Neural cell (in vitro differentiated cells): ENCODE results near the gene NPSR1. TPM values are rescaled to one million over a fixed set of nuclear protein-coding genes. Genes with fewer than 3 reads are reported as not detected.

Experiments used
- H2AFZ ChIP-seq: fragments of 200-600, 300-800 bp; sonication (generic), shearing (Covaris generic); 2 replicates; pipeline ENCODE4 v1.6.0; 2014; ENCODE audit warnings: low read depth, mild to moderate bottlenecking, antibody characterized with exemption, low read length, moderate library complexity
- H3F3A ChIP-seq: fragments of 200-600 bp; shearing (Covaris generic); 2 replicates; pipeline ENCODE4 v1.6.1; 2016; ENCODE audit warnings: mild to moderate bottlenecking, moderate library complexity, mixed read lengths, antibody characterized with exemption, low read length; ENCODE audit not compliant: insufficient read depth, poor library complexity, severe bottlenecking
- H3K27ac ChIP-seq: fragments of 200-600, 300-800 bp; sonication (generic), shearing (Covaris generic); 2 replicates; pipeline ENCODE4 v1.5.1; 2014; ENCODE audit warnings: mild to moderate bottlenecking, low read length, moderate library complexity
- H3K27me3 ChIP-seq: fragments of 300-800, 200-600 bp; sonication (generic), shearing (Covaris generic); 2 replicates; pipeline ENCODE4 v1.6.0; 2014; ENCODE audit warnings: mild to moderate bottlenecking, low read depth, low read length, moderate library complexity; ENCODE audit not compliant: insufficient read depth
- H3K36me3 ChIP-seq: fragments of 300-800, 200-600 bp; sonication (generic), shearing (Covaris generic); 2 replicates; pipeline ENCODE4 v1.5.1; 2014; ENCODE audit warnings: mild to moderate bottlenecking, antibody characterized with exemption, low read length, moderate library complexity; ENCODE audit not compliant: insufficient read depth
- H3K4me2 ChIP-seq: fragments of 300-800, 200-600 bp; sonication (generic), shearing (Covaris generic); 2 replicates; pipeline ENCODE4 v1.6.0; 2014; ENCODE audit warnings: mild to moderate bottlenecking, low read length
- H3K4me3 ChIP-seq: fragments of 300-800, 200-600 bp; sonication (generic), shearing (Covaris generic); 2 replicates; pipeline ENCODE4 v1.5.1; 2014; ENCODE audit warnings: mild to moderate bottlenecking, low read length, moderate library complexity
- H3K79me2 ChIP-seq: fragments of 200-600 bp; shearing (Covaris generic); replicated peaks from 2 replicates; pipeline ENCODE4 v1.6.0; 2014; ENCODE audit warnings: mild to moderate bottlenecking, low read length, moderate library complexity; ENCODE audit not compliant: insufficient read depth
- H3K9ac ChIP-seq: fragments of 300-800, 200-600 bp; sonication (generic), shearing (Covaris generic); 2 replicates; pipeline ENCODE4 v1.6.1; 2016; ENCODE audit warnings: mild to moderate bottlenecking, low read length, mixed read lengths
- H3K9me2 ChIP-seq: fragments of 200-600 bp; shearing (Covaris generic); 2 replicates; pipeline ENCODE4 v1.6.1; 2016; ENCODE audit warnings: mild to moderate bottlenecking, low read length, mixed read lengths; ENCODE audit not compliant: insufficient read depth
- H3K9me3 ChIP-seq: fragments of 200-600, 300-800 bp; sonication (generic), shearing (Covaris generic); 2 replicates; pipeline ENCODE4 v1.6.1; 2016; ENCODE audit warnings: mild to moderate bottlenecking, mixed run types, low read length, moderate library complexity, mixed read lengths
- H4K20me1 ChIP-seq: fragments of 200-600 bp; shearing (Covaris generic); 2 replicates; pipeline ENCODE4 v1.6.1; 2016; ENCODE audit warnings: mild to moderate bottlenecking, mixed run types; ENCODE audit not compliant: insufficient read depth
- EP300 ChIP-seq: fragments of 450-650 bp; conservative IDR thresholded peaks from 2 replicates; pipeline ENCODE4 v1.6.1; 2014; ENCODE audit warnings: antibody characterized with exemption, mild to moderate bottlenecking, moderate library complexity; ENCODE audit not compliant: poor library complexity, severe bottlenecking
- EZH2 ChIP-seq: fragments of 200-600, 300-800 bp; shearing (Covaris generic), sonication (generic); IDR thresholded peaks from 2 replicates; pipeline ENCODE4 v1.6.1; 2014; ENCODE audit warnings: antibody characterized with exemption, low read length, borderline replicate concordance, mild to moderate bottlenecking; ENCODE audit not compliant: insufficient read depth, poor library complexity, severe bottlenecking
- MXI1 ChIP-seq: fragments of 450-650 bp; conservative IDR thresholded peaks from 2 replicates; pipeline ENCODE4 v1.6.1; 2014; ENCODE audit warnings: antibody characterized with exemption, mild to moderate bottlenecking; ENCODE audit not compliant: poor library complexity, severe bottlenecking
- POLR2AphosphoS5 ChIP-seq: IDR thresholded peaks from 2 replicates; pipeline ENCODE4 v1.6.1; 2012
- RAD21 ChIP-seq: fragments of 450-650 bp; conservative IDR thresholded peaks from 2 replicates; pipeline ENCODE4 v1.6.1; 2014; ENCODE audit warnings: antibody characterized with exemption, mild to moderate bottlenecking, moderate library complexity
- SMC3 ChIP-seq: fragments of 450-650 bp; conservative IDR thresholded peaks from 2 replicates; pipeline ENCODE4 v1.6.1; 2014; ENCODE audit warnings: antibody characterized with exemption, mild to moderate bottlenecking, moderate library complexity; ENCODE audit not compliant: poor library complexity
- TAF1 ChIP-seq: IDR thresholded peaks from 2 replicates; pipeline ENCODE4 v1.6.1; 2012; ENCODE audit warnings: low read depth
- polyA plus RNA-seq: library from polyadenylated mRNA; depleted of rRNA; stranded (reverse); fragments of >200 nt; gene quantifications from 2 replicates; pipeline ENCODE4 v1.2.3, GENCODE V29; 2014
- TF ChIP-seq, protein P1 (sequence below): fragments of 450-650 bp; IDR thresholded peaks from 2 replicates; pipeline ENCODE4 v1.5.1; 2014; ENCODE audit warnings: antibody characterized with exemption, mild to moderate bottlenecking, moderate library complexity; ENCODE audit not compliant: poor library complexity, severe bottlenecking
- TF ChIP-seq, protein P2 (sequence below): IDR thresholded peaks from 2 replicates; pipeline ENCODE4 v1.6.1; 2012; ENCODE audit warnings: borderline replicate concordance

NPSR1 gene
- polyA plus RNA-seq, 1 donor from 2014 or later, result not detected

DNA sequence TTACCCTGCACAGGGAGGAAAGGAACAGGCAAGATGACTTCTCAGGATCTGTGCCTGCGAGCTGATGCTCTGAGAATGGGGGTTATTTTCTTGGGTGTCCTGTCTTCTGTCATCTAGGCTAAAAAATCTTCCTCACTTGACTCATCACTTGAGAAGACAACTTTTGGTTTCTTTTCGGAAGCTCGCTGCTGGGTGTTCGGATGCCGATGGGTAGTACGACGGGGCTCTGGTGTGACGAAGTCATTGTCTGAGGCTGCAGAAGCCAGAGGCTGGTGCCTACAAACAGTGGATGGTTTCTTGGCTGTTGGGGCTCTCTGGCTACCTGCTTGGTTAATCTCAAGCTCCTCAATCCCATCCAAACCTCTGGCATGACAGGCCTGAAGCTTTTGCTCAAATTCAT is 92.2 kb downstream of the NPSR1 start:
- H3K9me3 ChIP-seq, result no peaks in the 10 kb centered on the region
- no peaks in the 10 kb centered on the region for H3F3A ChIP-seq
- no peaks in the 10 kb centered on the region for H3K9me2 ChIP-seq
- H3K9ac ChIP-seq, result no peak overlapping the region
- H3K4me3 ChIP-seq, result no peak overlapping the region
- H4K20me1 ChIP-seq, result no peaks in the 10 kb centered on the region
- H3K27me3 ChIP-seq, result no peaks in the 10 kb centered on the region
- H3K36me3 ChIP-seq, result no peaks in the 10 kb centered on the region
- no peak overlapping the region for H3K27ac ChIP-seq
- H3K79me2 ChIP-seq, result no peaks in the 10 kb centered on the region
- no peak overlapping the region for H2AFZ ChIP-seq
- TF ChIP-seq TAF1 (no peak), EZH2 (no peak), RAD21 (no peak)
- H3K4me2 ChIP-seq, result no peak overlapping the region

GRCh38 chr7:34750636-34751035 is 92.6 kb downstream of the NPSR1 start:
- no peaks in the 10 kb centered on the region for H3K9me2 ChIP-seq
- no peaks in the 10 kb centered on the region for H3F3A ChIP-seq
- no peak overlapping the region for H3K27ac ChIP-seq
- no peaks in the 10 kb centered on the region for H3K27me3 ChIP-seq
- H3K79me2 ChIP-seq, result no peaks in the 10 kb centered on the region
- no peak overlapping the region for H3K9ac ChIP-seq
- TF ChIP-seq EP300, result no peak
- TF ChIP-seq, protein P1, sequence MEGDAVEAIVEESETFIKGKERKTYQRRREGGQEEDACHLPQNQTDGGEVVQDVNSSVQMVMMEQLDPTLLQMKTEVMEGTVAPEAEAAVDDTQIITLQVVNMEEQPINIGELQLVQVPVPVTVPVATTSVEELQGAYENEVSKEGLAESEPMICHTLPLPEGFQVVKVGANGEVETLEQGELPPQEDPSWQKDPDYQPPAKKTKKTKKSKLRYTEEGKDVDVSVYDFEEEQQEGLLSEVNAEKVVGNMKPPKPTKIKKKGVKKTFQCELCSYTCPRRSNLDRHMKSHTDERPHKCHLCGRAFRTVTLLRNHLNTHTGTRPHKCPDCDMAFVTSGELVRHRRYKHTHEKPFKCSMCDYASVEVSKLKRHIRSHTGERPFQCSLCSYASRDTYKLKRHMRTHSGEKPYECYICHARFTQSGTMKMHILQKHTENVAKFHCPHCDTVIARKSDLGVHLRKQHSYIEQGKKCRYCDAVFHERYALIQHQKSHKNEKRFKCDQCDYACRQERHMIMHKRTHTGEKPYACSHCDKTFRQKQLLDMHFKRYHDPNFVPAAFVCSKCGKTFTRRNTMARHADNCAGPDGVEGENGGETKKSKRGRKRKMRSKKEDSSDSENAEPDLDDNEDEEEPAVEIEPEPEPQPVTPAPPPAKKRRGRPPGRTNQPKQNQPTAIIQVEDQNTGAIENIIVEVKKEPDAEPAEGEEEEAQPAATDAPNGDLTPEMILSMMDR, result no peak
- no peak for TF ChIP-seq POLR2AphosphoS5
- TF ChIP-seq EZH2, result no peak
- no peak for TF ChIP-seq MXI1
- TF ChIP-seq SMC3, result no peak
- H3K4me2 ChIP-seq, result no peak overlapping the region
- H2AFZ ChIP-seq, result no peak overlapping the region
- no peaks in the 10 kb centered on the region for H4K20me1 ChIP-seq
- H3K4me3 ChIP-seq, result no peak overlapping the region
- H3K9me3 ChIP-seq, result no peaks in the 10 kb centered on the region
- H3K36me3 ChIP-seq, result no peaks in the 10 kb centered on the region

DNA sequence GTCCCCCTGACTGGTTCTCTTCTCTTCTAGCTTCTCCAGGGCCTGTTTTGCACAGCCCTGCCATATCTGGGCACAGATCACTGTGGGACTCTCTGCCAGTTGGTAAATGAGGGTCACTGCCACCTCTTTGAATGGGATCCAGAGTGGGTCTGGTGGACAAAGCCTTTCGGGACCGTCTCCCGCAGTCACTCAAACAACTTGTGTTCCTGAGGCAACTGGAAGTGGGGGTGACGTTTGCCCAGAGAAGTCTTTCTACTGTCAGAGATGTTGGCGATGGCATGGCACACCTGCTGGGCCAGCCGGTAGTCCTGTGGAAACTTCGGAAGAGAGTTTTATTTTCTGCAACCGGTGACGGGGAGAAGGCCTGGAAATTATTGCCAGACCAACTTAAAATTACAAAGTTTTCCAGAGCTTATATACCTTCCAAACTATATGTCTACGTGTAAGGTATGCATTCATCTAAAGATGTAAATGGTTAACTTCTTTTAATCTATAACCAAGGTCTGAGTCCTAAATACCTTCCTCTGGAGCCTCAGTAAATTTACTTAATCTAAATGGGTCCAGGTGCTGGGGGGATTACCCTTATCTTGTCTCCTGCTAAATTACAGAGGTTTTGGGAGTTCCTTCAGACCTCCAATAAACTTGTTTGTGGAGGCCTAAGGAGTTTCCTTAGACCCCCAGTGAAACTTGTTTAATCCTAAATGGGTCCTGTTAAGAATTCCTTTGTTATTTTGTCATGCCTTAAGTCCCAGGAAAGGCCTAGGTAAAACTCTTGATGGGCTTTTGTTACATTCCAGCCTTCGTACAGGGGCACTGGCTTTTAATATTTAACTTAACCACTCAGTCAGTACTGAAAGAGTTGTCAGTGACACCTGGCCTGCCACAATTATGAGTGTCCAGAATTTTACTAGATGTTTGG is 94.0 kb downstream of the NPSR1 start:
- Histone ChIP-seq H2AFZ (no peak overlapping the region), H3F3A (no peaks in the 10 kb centered on the region), H3K9me3 (no peaks in the 10 kb centered on the region), H3K4me2 (no peak overlapping the region), H3K27ac (no peak overlapping the region), H3K4me3 (no peak overlapping the region), H4K20me1 (no peaks in the 10 kb centered on the region), H3K27me3 (no peaks in the 10 kb centered on the region), H3K36me3 (no peaks in the 10 kb centered on the region), H3K9ac (no peak overlapping the region), H3K79me2 (no peaks in the 10 kb centered on the region), H3K9me2 (no peaks in the 10 kb centered on the region)
- no peak for TF ChIP-seq MXI1
- no peak for TF ChIP-seq EP300
- TF ChIP-seq SMC3, result no peak
- no peak for TF ChIP-seq TAF1
- TF ChIP-seq, protein P1, result no peak
- TF ChIP-seq EZH2, result no peak
- no peak for TF ChIP-seq POLR2AphosphoS5
- TF ChIP-seq RAD21, result no peak
- TF ChIP-seq, protein P2, sequence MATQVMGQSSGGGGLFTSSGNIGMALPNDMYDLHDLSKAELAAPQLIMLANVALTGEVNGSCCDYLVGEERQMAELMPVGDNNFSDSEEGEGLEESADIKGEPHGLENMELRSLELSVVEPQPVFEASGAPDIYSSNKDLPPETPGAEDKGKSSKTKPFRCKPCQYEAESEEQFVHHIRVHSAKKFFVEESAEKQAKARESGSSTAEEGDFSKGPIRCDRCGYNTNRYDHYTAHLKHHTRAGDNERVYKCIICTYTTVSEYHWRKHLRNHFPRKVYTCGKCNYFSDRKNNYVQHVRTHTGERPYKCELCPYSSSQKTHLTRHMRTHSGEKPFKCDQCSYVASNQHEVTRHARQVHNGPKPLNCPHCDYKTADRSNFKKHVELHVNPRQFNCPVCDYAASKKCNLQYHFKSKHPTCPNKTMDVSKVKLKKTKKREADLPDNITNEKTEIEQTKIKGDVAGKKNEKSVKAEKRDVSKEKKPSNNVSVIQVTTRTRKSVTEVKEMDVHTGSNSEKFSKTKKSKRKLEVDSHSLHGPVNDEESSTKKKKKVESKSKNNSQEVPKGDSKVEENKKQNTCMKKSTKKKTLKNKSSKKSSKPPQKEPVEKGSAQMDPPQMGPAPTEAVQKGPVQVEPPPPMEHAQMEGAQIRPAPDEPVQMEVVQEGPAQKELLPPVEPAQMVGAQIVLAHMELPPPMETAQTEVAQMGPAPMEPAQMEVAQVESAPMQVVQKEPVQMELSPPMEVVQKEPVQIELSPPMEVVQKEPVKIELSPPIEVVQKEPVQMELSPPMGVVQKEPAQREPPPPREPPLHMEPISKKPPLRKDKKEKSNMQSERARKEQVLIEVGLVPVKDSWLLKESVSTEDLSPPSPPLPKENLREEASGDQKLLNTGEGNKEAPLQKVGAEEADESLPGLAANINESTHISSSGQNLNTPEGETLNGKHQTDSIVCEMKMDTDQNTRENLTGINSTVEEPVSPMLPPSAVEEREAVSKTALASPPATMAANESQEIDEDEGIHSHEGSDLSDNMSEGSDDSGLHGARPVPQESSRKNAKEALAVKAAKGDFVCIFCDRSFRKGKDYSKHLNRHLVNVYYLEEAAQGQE, result no peak
